ENCODE results near the gene PRR16. TPM values are rescaled to one million over a fixed set of nuclear protein-coding genes. Genes with fewer than 3 reads are reported as not detected.

The PRR16 gene
- total RNA-seq, 2 experiments from 2014 or later, result not detected

DNA sequence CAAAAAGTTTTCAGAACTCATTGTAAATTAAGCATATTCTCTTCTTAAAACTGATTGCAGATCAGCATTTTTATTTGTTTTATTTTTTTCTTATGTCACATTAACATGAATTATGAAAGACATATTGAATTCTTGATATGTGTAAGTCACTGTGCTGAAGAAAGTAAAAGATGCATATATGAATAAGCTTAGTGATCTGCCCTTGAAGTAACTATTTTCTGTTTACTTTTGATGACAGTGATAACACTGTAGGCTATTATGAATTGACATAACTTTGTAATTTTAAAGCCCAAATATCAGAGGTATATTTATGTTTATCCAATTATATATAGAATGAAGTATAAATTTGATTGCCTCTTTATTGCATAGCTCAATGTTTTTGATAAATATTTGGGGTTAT, 8.8 kb downstream of the PRR16 start:
- ChIA-PET CTCF (no interaction called here), POLR2A (no interaction called here)
- Mint-ChIP-seq H3K27ac (no peak overlapping the region), H3K4me3 (no peak overlapping the region), H3K9me3 (no peaks in the 10 kb centered on the region), H3K4me1 (no peaks in the 10 kb centered on the region), H3K27me3 (no peaks in the 10 kb centered on the region), H3K36me3 (ENCODE audit: low read depth) (no peaks in the 10 kb centered on the region)
- DNase-seq, result no peak

DNA sequence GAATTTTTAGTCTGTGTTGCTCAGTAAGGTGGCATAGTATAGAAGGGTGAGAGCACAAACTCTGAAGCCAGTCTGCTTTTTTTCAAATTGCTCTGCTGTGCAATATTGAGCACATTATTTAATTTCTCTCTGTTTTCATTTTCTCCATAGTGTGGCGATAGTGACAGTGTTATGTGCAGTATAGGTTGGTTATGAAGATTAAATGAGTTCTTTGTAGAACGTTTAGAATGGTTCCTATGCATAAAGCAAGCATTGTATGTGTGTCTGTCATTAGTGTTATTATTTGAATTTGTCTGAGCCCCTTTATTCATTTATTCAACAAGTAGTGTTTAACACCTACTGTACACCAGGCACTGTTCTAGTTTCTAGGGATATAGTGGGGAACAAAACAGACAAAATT, 9.2 kb downstream of the PRR16 start:
- POLR2A ChIA-PET, result no interaction called here
- H3K36me3 Mint-ChIP-seq (ENCODE audit: low read depth), result no peaks in the 10 kb centered on the region

DNA sequence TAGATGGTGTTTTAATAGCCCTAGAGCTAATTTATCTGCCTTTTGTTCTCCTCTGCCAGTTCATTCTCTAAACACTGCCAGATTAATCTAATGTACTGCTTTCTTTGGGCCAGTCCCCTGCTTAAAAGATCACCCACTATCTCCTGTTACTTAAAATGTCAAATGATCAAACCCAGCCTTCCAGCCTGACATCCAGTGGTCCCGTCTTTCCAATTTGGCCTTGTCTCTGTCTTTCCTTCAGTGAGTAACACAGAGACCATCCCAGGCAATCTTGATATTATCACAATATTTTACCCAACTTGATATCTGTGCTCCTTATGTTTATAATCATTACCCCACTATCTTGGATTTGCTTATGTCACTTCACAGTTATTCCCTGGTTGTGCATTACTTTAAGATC, 12.0 kb downstream of the PRR16 start:
- Mint-ChIP-seq H3K27me3 (no peaks in the 10 kb centered on the region), H3K4me1 (no peaks in the 10 kb centered on the region), H3K36me3 (ENCODE audit: low read depth) (no peaks in the 10 kb centered on the region), H3K27ac (no peak overlapping the region), H3K4me3 (no peak overlapping the region), H3K9me3 (no peaks in the 10 kb centered on the region)
- ChIA-PET POLR2A (no interaction called here), CTCF (no interaction called here)
- DNase-seq, result no peak

More for the DNA sequence above, 9.2 kb downstream of the PRR16 start:
- Mint-ChIP-seq H3K4me3 (no peak overlapping the region), H3K27ac (no peak overlapping the region), H3K4me1 (no peaks in the 10 kb centered on the region), H3K9me3 (no peaks in the 10 kb centered on the region), H3K27me3 (no peaks in the 10 kb centered on the region)
- CTCF ChIA-PET, result no interaction called here
- no peak for DNase-seq

DNA sequence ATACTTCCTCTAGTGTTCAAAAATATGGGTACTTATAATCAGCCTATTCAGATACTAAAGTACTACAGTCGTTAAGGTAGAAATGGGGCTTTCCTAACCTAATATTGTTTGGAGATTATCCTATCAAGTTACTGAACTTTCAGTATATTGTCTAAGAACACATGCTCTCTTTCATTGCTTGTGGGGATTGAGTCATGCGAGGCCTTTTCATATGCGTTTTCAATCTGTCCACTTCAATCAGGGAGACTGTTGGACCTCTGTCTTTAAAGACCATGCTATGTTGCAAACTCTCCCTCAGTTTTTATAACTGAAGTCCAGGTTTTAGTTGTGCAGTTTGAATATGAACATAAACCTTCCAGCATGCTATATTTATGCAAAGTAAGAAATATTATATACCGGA, 15.0 kb downstream of the PRR16 start:
- DNase-seq, result no peak
- Mint-ChIP-seq H3K36me3 (ENCODE audit: low read depth) (no peaks in the 10 kb centered on the region), H3K4me1 (no peaks in the 10 kb centered on the region), H3K27me3 (no peaks in the 10 kb centered on the region), H3K4me3 (no peak overlapping the region), H3K27ac (no peak overlapping the region), H3K9me3 (no peaks in the 10 kb centered on the region)
- POLR2A ChIA-PET, result no interaction called here
- CTCF ChIA-PET, result no interaction called here

DNA sequence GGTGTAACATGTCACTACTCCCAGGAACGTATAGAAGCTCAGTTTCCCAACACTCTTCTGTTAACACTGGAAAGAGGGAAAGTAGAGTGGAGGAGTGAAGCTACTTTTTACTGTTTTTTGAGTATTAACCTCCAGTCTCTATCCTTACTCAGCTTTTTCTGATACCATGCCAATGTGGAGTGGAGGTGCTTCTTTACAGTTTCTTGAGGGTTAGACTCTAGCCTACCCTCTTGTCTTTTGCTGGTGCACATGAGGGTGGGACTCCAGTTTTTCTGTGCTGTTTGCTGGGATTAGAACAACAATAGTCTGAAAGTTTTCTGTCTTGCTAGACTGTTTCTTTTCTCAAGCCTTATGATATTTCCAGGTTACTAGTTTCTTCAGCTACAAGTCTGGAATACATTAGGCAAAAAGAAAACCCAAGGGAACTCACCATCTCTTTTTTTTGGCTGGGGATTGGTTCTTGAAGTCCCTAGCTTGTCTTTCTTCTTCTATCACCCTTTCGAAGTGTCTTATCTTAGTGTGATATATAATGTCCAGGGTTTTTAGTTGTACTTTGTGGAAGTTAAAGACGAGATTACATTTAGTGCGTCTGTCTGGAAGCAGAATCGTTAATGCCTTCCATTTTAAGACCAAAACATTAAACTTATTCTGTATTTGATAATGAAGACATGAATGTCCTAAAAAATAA, 35.9 kb downstream of the PRR16 start:
- Mint-ChIP-seq H3K36me3 (ENCODE audit: low read depth) (no peaks in the 10 kb centered on the region), H3K9me3 (no peaks in the 10 kb centered on the region), H3K27ac (no peak overlapping the region), H3K4me1 (no peaks in the 10 kb centered on the region), H3K4me3 (no peak overlapping the region), H3K27me3 (no peaks in the 10 kb centered on the region)
- POLR2A ChIA-PET, result no interaction called here
- no peak for DNase-seq
- CTCF ChIA-PET, result no interaction called here

DNA sequence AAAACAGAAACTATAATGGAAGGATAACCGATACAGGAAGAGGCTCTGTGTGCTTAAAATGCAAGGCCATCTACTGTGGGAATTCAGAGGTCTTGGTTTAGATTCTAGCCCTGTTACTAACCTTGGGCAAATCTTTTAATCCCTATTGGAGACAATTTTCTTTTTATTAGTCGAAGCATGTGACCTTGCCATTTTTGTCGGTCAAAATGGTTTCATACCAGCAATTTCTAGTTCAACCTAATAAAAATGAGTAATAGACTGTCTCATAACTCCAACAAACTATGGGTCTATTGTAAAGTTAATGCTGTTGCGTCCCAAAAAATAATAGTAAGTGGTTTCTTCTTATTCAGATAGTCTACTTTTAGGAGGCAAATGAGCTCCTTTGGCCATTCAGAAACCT, 38.4 kb downstream of the PRR16 start:
- no peak overlapping the region for H3K4me3 Mint-ChIP-seq
- no peak overlapping the region for H3K27ac Mint-ChIP-seq
- H3K9me3 Mint-ChIP-seq, result no peaks in the 10 kb centered on the region
- no peaks in the 10 kb centered on the region for H3K36me3 Mint-ChIP-seq (ENCODE audit: low read depth)
- DNase-seq, result no peak
- ChIA-PET POLR2A (no interaction called here), CTCF (no interaction called here)
- no peaks in the 10 kb centered on the region for H3K4me1 Mint-ChIP-seq
- no peaks in the 10 kb centered on the region for H3K27me3 Mint-ChIP-seq

DNA sequence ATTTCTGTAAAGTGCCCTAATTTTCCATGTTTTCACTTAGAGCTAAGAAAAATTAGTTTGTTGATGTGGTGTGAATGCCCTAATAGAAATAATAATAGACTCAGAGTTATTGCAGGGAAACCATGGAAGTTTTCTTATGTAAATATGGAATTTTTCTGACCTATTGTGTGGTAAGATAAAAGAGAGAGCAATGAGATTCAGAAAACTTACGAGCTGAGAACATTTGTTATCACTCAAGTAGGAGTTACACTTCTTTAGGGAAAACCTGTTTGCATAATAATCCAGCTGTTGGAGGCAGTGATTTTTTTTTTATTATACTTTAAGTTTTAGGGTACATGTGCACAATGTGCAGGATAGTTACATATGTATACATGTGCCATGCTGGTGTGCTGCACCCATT, 39.2 kb downstream of the PRR16 start:
- H3K9me3 Mint-ChIP-seq, result no peaks in the 10 kb centered on the region
- H3K4me1 Mint-ChIP-seq, result no peaks in the 10 kb centered on the region
- H3K27me3 Mint-ChIP-seq, result no peaks in the 10 kb centered on the region
- CTCF ChIA-PET, result no interaction called here
- H3K4me3 Mint-ChIP-seq, result no peak overlapping the region
- no peak overlapping the region for H3K27ac Mint-ChIP-seq
- DNase-seq, result no peak
- POLR2A ChIA-PET, result no interaction called here
- H3K36me3 Mint-ChIP-seq (ENCODE audit: low read depth), result no peaks in the 10 kb centered on the region

DNA sequence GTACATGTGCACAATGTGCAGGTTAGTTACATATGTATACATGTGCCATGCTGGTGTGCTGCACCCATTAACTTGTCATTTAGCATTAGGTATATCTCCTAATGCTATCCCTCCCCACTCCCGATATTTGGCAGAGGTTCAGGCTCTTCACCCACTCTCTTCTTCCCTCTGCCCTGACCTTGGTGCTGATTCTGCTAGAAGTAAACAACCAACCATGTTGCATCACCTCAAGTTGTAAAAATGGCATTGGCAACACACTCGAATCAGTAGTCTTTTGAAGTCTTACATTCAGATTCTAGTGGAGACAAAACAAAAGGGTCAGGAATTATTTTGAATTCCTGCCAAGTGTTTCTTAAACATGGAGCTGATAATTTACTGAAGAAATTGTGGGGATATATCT, 40.0 kb downstream of the PRR16 start:
- Mint-ChIP-seq H3K27ac (no peak overlapping the region), H3K9me3 (no peaks in the 10 kb centered on the region), H3K4me3 (no peak overlapping the region), H3K4me1 (no peaks in the 10 kb centered on the region), H3K27me3 (no peaks in the 10 kb centered on the region), H3K36me3 (ENCODE audit: low read depth) (no peaks in the 10 kb centered on the region)
- ChIA-PET CTCF (no interaction called here), POLR2A (no interaction called here)
- DNase-seq, result no peak

DNA sequence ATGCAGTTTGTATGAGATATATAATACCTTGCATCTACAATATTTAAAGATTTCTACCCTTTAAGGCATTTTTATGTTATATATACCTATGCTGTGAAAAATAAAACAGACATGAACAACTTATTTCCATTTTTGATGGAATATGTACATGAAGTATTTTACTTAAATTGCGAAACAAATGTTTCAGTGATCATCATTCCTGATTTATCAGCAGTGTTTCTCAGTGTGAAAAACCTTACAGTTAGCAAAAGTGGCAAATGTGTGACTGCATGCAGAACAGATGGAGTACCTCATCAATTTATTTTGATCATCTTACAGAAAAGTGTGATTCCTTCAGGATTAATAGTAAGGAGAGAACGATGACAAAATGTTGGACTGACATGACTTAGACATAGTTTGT, 43.1 kb downstream of the PRR16 start:
- ChIA-PET CTCF (no interaction called here), POLR2A (no interaction called here)
- H3K36me3 Mint-ChIP-seq (ENCODE audit: low read depth), result no peaks in the 10 kb centered on the region
- no peak overlapping the region for H3K27ac Mint-ChIP-seq
- no peaks in the 10 kb centered on the region for H3K27me3 Mint-ChIP-seq
- H3K4me3 Mint-ChIP-seq, result no peak overlapping the region
- H3K9me3 Mint-ChIP-seq, result no peaks in the 10 kb centered on the region
- H3K4me1 Mint-ChIP-seq, result no peaks in the 10 kb centered on the region
- DNase-seq, result no peak

DNA sequence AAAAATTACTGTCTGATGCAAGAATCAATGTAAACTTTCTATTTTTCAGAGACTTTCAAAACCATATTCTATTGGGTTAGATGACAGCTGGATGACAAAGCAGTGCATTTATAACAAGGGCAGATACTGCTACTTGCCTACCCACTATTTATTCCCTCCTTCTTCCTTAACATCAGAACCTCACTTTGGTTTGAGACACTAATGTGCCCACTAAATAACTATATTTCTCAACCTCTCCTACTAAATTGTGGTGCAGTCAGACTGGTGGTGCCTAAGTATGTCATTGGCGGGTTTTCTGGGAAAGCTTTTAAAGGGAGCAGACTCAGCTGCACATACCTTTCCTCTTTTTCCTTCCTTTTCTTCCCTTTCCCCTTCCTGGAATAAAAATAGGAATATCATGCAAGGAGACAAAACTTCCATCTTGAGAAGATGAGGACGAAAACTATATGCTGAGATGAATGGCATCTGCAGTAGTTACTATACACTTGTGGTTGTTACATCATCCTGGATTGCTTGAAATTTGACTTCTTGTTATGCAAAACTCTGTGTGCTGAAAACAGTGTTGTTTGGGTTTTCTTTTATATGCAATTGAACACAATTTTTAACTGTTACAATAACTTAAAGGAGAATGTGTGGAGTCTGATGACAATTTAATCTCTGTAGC, 43.8 kb downstream of the PRR16 start:
- Mint-ChIP-seq H3K36me3 (ENCODE audit: low read depth) (no peaks in the 10 kb centered on the region), H3K4me3 (no peak overlapping the region), H3K9me3 (no peaks in the 10 kb centered on the region), H3K27ac (no peak overlapping the region), H3K27me3 (no peaks in the 10 kb centered on the region), H3K4me1 (no peaks in the 10 kb centered on the region)
- no peak for DNase-seq
- ChIA-PET CTCF (no interaction called here), POLR2A (no interaction called here)

DNA sequence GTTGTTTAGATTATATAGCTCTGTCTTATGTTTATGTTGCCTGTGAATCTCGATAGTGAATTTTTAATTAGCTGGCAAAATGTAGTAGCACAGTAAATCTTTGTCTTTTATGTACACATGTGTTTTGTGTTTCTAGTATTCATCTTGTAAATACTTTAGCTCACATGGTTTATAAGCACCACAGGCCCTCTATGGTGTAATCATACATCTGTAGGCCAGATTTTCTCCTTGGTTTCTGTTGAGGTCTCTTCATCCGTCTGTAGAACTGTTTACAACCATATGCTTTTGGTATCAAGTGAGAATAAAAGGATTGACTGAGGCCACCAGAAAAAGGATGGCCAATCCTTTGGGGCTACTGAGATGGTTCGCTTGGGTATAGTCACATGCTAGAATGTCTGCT, 45.0 kb downstream of the PRR16 start:
- ChIA-PET POLR2A (no interaction called here), CTCF (no interaction called here)
- no peak for DNase-seq
- H3K4me1 Mint-ChIP-seq, result no peaks in the 10 kb centered on the region
- H3K27me3 Mint-ChIP-seq, result no peaks in the 10 kb centered on the region
- peaks cover 3% of the 10 kb centered on the region for H3K9me3 Mint-ChIP-seq
- no peaks in the 10 kb centered on the region for H3K36me3 Mint-ChIP-seq (ENCODE audit: low read depth)
- H3K4me3 Mint-ChIP-seq, result no peak overlapping the region
- H3K27ac Mint-ChIP-seq, result no peak overlapping the region

DNA sequence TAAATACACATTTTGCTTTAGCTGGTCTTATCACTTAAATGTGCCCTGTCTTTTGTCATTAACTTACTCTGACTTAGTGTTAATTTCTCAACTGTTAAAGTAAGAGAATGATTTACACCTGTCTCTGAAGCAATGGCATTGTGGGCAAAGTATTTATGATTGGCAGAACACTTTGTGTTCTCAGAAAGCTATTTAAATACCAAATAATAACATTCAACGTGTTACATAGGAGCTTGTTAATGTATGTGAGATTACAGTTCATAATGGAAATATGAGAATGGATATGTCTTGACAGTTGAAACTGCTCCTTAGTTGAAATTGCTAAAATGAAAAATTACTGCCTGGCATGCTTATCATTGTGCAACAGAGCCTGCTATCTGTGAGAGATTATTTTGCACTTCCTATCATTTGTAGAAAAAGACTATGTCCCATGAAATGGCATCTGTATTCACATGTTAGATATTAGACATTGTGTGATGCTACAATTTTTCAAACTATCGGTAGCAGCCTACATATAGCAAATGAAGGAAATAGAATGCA, 46.1 kb downstream of the PRR16 start:
- H3K9me3 Mint-ChIP-seq, result peaks cover 3% of the 10 kb centered on the region
- CTCF ChIA-PET, result no interaction called here
- POLR2A ChIA-PET, result no interaction called here
- H3K27ac Mint-ChIP-seq, result no peak overlapping the region
- no peaks in the 10 kb centered on the region for H3K4me1 Mint-ChIP-seq
- no peaks in the 10 kb centered on the region for H3K36me3 Mint-ChIP-seq (ENCODE audit: low read depth)
- DNase-seq, result no peak
- no peak overlapping the region for H3K4me3 Mint-ChIP-seq
- no peaks in the 10 kb centered on the region for H3K27me3 Mint-ChIP-seq

DNA sequence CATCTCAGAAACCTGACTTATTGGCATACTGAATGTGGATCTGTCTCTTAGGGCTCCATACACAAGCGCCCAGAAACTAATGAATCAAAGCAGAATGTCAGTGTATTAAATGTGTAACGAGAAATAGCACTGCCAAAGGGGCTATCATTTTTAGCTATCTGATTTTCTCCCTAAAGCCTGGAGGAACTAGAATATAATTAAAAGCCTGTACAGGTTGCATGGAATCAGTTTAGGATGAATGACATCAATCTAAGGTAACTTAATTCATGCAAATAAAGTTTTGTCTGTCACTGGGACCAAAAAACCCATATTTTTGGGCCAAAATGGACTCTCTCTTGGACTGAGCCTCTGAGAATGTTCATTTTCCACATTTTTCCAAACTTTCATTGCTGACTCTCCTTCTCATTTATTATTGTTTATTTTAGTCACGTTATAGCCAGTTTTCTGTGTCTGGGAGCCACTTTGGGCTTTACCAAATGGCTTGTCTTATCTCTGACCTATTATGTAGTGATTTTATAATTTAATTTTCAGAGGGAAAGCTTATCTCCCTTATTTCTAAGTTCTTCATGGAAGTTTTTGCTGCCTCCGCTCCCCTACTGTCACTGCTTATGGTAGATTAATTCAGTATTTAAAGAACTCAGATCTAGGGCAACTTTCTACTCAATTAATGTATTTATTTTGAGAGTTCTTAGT, 47.0 kb downstream of the PRR16 start:
- ChIA-PET POLR2A (no interaction called here), CTCF (no interaction called here)
- Mint-ChIP-seq H3K27me3 (no peaks in the 10 kb centered on the region), H3K9me3 (peaks cover 3% of the 10 kb centered on the region), H3K4me1 (no peaks in the 10 kb centered on the region), H3K27ac (no peak overlapping the region), H3K4me3 (no peak overlapping the region), H3K36me3 (ENCODE audit: low read depth) (no peaks in the 10 kb centered on the region)
- DNase-seq, result no peak

DNA sequence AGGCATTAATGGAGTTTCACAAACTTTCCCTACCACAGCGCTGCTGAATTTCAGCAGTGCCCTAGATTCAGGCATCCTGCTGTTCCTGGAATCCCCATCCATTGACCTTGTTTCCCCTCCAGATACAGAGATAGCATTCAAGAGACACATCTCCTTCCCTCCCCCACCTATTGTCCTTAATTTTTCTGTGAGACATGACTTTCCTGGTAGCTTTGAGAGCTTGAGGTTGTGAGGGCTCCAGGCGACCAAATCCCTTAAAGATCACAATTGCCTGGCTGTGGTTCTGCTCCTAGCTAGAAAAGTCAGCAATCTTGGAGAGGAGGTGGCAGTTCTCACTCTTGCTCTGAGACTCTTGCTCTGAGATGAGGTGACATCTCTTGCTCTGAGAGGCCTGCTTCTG, 48.0 kb downstream of the PRR16 start:
- H3K27me3 Mint-ChIP-seq, result no peaks in the 10 kb centered on the region
- no peaks in the 10 kb centered on the region for H3K36me3 Mint-ChIP-seq (ENCODE audit: low read depth)
- no peak for DNase-seq
- H3K9me3 Mint-ChIP-seq, result peaks cover 3% of the 10 kb centered on the region
- no peak overlapping the region for H3K27ac Mint-ChIP-seq
- CTCF ChIA-PET, result no interaction called here
- H3K4me3 Mint-ChIP-seq, result no peak overlapping the region
- POLR2A ChIA-PET, result no interaction called here
- no peaks in the 10 kb centered on the region for H3K4me1 Mint-ChIP-seq
